ENCODE results near the gene AMBRA1.

- TF ChIP-seq TAF1 (IDR thresholded peaks at IDR 0.05; ENCODE audit: low read depth) (no peak), EP300 (IDR thresholded peaks at IDR 0.05; ENCODE audit: borderline replicate concordance) (no peak), YY1 (IDR thresholded peaks at IDR 0.05; ENCODE audit: low read depth) (no peak), MAX (IDR thresholded peaks at IDR 0.05) (no peak), NFIC (IDR thresholded peaks at IDR 0.05) (no peak)
These were observed 189.3 kb downstream of the AMBRA1 start for GRCh38 chr11:46404476-46405017.

All from Ishikawa (cell line).